ENCODE results near the gene SLC35G6.

The SLC35G6 gene

GRCh38 chr17:7508145-7508544 lies 26.9 kb downstream of the SLC35G6 start:
- no peak for DNase-seq

- DNase-seq = no peak
Measured at GRCh38 chr17:7508846-7509245, 27.6 kb downstream of the SLC35G6 start.

- no peak for DNase-seq
Measured at GRCh38 chr17:7509937-7510336, 28.7 kb downstream of the SLC35G6 start.

GRCh38 chr17:7511108-7511507 lies 29.9 kb downstream of the SLC35G6 start:
- DNase-seq = no peak

- DNase-seq = no peak
Measured at GRCh38 chr17:7512105-7512504, 30.9 kb downstream of the SLC35G6 start.

GRCh38 chr17:7512824-7513540 lies 31.7 kb downstream of the SLC35G6 start:
- no peak for DNase-seq

GRCh38 chr17:7513850-7514419 lies 32.7 kb downstream of the SLC35G6 start:
- DNase-seq = no peak

- DNase-seq = no peak
Measured at GRCh38 chr17:7515911-7516610, 34.8 kb downstream of the SLC35G6 start.

GRCh38 chr17:7523033-7523432 lies 41.8 kb downstream of the SLC35G6 start:
- DNase-seq = peak; percentile 40 to 69

- no peak for DNase-seq
Measured at GRCh38 chr17:7528842-7529241, 47.6 kb downstream of the SLC35G6 start.

GRCh38 chr17:7530023-7530900 lies 49.0 kb downstream of the SLC35G6 start:
- no peak for DNase-seq
